ENCODE measurements around the gene S1PR4. TPM values are rescaled to one million over a fixed set of nuclear protein-coding genes. Genes with fewer than 3 reads are reported as not detected.
"Not testable (repeated sequence)": the region's sequence is repeated elsewhere in the genome, so short reads cannot be mapped to it uniquely, and the experiment has no call there.

Gene S1PR4
- total and polyA plus RNA-seq, 2 experiments from 2014 or later, result not detected

GRCh38 chr19:3167533-3168272, 10.9 kb upstream of the S1PR4 start:
- Histone ChIP-seq H3K27me3 (peaks cover 4% of the 10 kb centered on the region), H3K4me3 (no peak overlapping the region), H3K27ac (no peak overlapping the region), H3K4me1 (ENCODE audit: low read depth) (no peaks in the 10 kb centered on the region), H3K9me3 (ENCODE audit: low read depth) (no peaks in the 10 kb centered on the region), H3K36me3 (no peaks in the 10 kb centered on the region)
- DNase-seq (ENCODE audit: low read depth in 1 of 2, low spot score in 1 of 2), result no peak
- no peak for TF ChIP-seq CTCF (IDR thresholded peaks at IDR 0.05; ENCODE audit: low read depth, low read length)

- Histone ChIP-seq H3K27me3 (no peaks in the 10 kb centered on the region), H3K27ac (no peak overlapping the region), H3K9me3 (ENCODE audit: low read depth) (no peaks in the 10 kb centered on the region), H3K4me1 (ENCODE audit: low read depth) (no peaks in the 10 kb centered on the region), H3K36me3 (no peaks in the 10 kb centered on the region), H3K4me3 (no peak overlapping the region)
- TF ChIP-seq CTCF (IDR thresholded peaks at IDR 0.05; ENCODE audit: low read depth, low read length), result no peak
- no peak for DNase-seq (ENCODE audit: low read depth in 1 of 2, low spot score in 1 of 2)
Measured at GRCh38 chr19:3171894-3172672, 6.5 kb upstream of the S1PR4 start.

GRCh38 chr19:3172673-3173000, 5.9 kb upstream of the S1PR4 start:
- not testable (repeated sequence) for H3K27me3 ChIP-seq

GRCh38 chr19:3175781-3176714, 2.5 kb upstream of the S1PR4 start:
- no peak for TF ChIP-seq CTCF (IDR thresholded peaks at IDR 0.05; ENCODE audit: low read depth, low read length)
- H3K27ac ChIP-seq, result no peak overlapping the region
- no peak for DNase-seq (ENCODE audit: low read depth in 1 of 2, low spot score in 1 of 2)

More at GRCh38 chr19:3172673-3173000, 5.9 kb upstream of the S1PR4 start:
- H3K36me3 ChIP-seq; H3K27ac ChIP-seq; H3K4me3 ChIP-seq; H3K9me3 ChIP-seq (ENCODE audit: low read depth); H3K4me1 ChIP-seq (ENCODE audit: low read depth); DNase-seq (ENCODE audit: low read depth in 1 of 2, low spot score in 1 of 2): not testable (repeated sequence)

GRCh38 chr19:3176715-3177501, 1.7 kb upstream of the S1PR4 start:
- Histone ChIP-seq H3K36me3 (no peaks in the 10 kb centered on the region), H3K4me3 (no peak overlapping the region), H3K27ac (no peak overlapping the region), H3K27me3 (no peaks in the 10 kb centered on the region), H3K4me1 (ENCODE audit: low read depth) (no peaks in the 10 kb centered on the region), H3K9me3 (ENCODE audit: low read depth) (no peaks in the 10 kb centered on the region)
- no peak for TF ChIP-seq CTCF (IDR thresholded peaks at IDR 0.05; ENCODE audit: low read depth, low read length)
- DNase-seq (ENCODE audit: low read depth in 1 of 2, low spot score in 1 of 2), result no peak

More at GRCh38 chr19:3175781-3176714, 2.5 kb upstream of the S1PR4 start:
- Histone ChIP-seq H3K9me3 (ENCODE audit: low read depth) (no peaks in the 10 kb centered on the region), H3K4me1 (ENCODE audit: low read depth) (no peaks in the 10 kb centered on the region), H3K27me3 (no peaks in the 10 kb centered on the region), H3K4me3 (no peak overlapping the region), H3K36me3 (no peaks in the 10 kb centered on the region)
